ENCODE results near the gene RNF43. TPM values are rescaled to one million over a fixed set of nuclear protein-coding genes. Genes with fewer than 3 reads are reported as not detected.
A peak's percentile ranks its signal among the peaks of the same experiment; 100 is the strongest.

Gene RNF43
- total and polyA plus RNA-seq, 2 of the 13 experiments (the other 11 are each of a cell fraction or from before 2014, with no cell fraction given) = 31.0 to 53.4 TPM

DNA sequence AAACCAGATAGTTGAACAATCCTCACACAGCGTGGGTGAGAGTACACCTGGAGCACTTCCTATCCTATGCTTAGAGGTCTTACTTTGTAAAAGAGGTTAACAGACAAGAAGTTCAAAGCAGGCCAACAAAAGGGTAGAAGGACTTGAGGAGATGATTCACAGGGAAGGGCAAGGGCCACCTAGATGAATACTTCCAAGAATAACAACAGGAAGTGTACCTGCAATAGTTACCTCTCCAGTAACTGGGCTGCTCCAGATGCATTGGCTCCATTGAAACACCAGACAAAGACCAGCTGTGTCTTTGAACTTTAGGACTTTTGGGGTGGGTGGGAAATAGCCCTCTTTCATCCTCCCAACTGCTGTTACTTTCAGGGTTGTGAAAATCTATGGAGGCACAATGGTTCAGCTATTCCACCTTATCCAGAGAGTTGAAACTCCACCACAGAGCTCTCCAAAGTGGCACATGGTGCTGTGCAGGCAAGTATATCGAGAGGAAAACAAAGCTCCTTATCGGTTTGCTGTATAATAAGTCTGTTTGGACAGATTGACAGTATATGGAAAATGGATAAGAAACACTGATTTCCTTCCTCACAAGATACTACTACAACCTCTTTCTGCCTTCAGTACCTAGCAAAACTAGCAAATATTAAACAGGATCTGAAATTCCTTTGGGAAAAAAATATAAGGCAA, 22.7 kb downstream of the RNF43 start (continued):
- TF ChIP-seq, protein P1, sequence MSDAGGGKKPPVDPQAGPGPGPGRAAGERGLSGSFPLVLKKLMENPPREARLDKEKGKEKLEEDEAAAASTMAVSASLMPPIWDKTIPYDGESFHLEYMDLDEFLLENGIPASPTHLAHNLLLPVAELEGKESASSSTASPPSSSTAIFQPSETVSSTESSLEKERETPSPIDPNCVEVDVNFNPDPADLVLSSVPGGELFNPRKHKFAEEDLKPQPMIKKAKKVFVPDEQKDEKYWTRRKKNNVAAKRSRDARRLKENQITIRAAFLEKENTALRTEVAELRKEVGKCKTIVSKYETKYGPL (CRISPR knock-in tag; IDR thresholded peaks at IDR 0.05) = no peak
- TF ChIP-seq ZNF224 (CRISPR knock-in tag; IDR thresholded peaks at IDR 0.05) (no peak), ZNF30 (CRISPR knock-in tag; IDR thresholded peaks at IDR 0.05) (no peak), SMAD3 (CRISPR knock-in tag; IDR thresholded peaks at IDR 0.05) (0 out of 2 replicates have a peak, but pooled peaks have one; percentile 31), POLR2AphosphoS5 (IDR thresholded peaks at IDR 0.05; ENCODE audit: low read depth, low read length) (no peak), FOXJ3 (CRISPR knock-in tag; IDR thresholded peaks at IDR 0.05; ENCODE audit: borderline replicate concordance) (peak; percentile 72; the same call in 1 of the 2 replicates), ZNF333 (CRISPR knock-in tag; IDR thresholded peaks at IDR 0.05; ENCODE audit: borderline replicate concordance) (no peak), PPARG (CRISPR knock-in tag; conservative IDR thresholded peaks at IDR 0.05) (peak; percentile 43; the same call in 1 of the 2 replicates), ZNF772 (CRISPR knock-in tag; IDR thresholded peaks at IDR 0.05) (no peak), LCORL (IDR thresholded peaks at IDR 0.05) (peak; percentile 70), LCORL (CRISPR knock-in tag; IDR thresholded peaks at IDR 0.05) (peak; percentile 75; the same call in 1 of the 2 replicates), ZNF780A (CRISPR knock-in tag; IDR thresholded peaks at IDR 0.05) (no peak), FLYWCH1 (CRISPR knock-in tag; IDR thresholded peaks at IDR 0.05) (no peak), ZNF839 (CRISPR knock-in tag; IDR thresholded peaks at IDR 0.05; ENCODE audit: borderline replicate concordance) (no peak), ELF4 (CRISPR knock-in tag; IDR thresholded peaks at IDR 0.05; ENCODE audit: borderline replicate concordance) (no peak), ZNF615 (CRISPR knock-in tag; IDR thresholded peaks at IDR 0.05; ENCODE audit: borderline replicate concordance) (no peak; the same call in 1 of the 2 replicates), TARDBP (CRISPR knock-in tag; IDR thresholded peaks at IDR 0.05) (peak; percentile 56; the same call in 1 of the 2 replicates), IKZF1 (IDR thresholded peaks at IDR 0.05) (no peak)
- TF ChIP-seq, protein P2, sequence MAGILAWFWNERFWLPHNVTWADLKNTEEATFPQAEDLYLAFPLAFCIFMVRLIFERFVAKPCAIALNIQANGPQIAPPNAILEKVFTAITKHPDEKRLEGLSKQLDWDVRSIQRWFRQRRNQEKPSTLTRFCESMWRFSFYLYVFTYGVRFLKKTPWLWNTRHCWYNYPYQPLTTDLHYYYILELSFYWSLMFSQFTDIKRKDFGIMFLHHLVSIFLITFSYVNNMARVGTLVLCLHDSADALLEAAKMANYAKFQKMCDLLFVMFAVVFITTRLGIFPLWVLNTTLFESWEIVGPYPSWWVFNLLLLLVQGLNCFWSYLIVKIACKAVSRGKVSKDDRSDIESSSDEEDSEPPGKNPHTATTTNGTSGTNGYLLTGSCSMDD (CRISPR knock-in tag; IDR thresholded peaks at IDR 0.05) = no peak
- TF ChIP-seq, protein P3, sequence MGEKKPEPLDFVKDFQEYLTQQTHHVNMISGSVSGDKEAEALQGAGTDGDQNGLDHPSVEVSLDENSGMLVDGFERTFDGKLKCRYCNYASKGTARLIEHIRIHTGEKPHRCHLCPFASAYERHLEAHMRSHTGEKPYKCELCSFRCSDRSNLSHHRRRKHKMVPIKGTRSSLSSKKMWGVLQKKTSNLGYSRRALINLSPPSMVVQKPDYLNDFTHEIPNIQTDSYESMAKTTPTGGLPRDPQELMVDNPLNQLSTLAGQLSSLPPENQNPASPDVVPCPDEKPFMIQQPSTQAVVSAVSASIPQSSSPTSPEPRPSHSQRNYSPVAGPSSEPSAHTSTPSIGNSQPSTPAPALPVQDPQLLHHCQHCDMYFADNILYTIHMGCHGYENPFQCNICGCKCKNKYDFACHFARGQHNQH (CRISPR knock-in tag; IDR thresholded peaks at IDR 0.05) = peak; percentile 58
- TF ChIP-seq, protein P4, sequence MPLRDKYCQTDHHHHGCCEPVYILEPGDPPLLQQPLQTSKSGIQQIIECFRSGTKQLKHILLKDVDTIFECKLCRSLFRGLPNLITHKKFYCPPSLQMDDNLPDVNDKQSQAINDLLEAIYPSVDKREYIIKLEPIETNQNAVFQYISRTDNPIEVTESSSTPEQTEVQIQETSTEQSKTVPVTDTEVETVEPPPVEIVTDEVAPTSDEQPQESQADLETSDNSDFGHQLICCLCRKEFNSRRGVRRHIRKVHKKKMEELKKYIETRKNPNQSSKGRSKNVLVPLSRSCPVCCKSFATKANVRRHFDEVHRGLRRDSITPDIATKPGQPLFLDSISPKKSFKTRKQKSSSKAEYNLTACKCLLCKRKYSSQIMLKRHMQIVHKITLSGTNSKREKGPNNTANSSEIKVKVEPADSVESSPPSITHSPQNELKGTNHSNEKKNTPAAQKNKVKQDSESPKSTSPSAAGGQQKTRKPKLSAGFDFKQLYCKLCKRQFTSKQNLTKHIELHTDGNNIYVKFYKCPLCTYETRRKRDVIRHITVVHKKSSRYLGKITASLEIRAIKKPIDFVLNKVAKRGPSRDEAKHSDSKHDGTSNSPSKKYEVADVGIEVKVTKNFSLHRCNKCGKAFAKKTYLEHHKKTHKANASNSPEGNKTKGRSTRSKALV (CRISPR knock-in tag; IDR thresholded peaks at IDR 0.05) = 0 out of 2 replicates have a peak, but pooled peaks have one; percentile 45
- TF ChIP-seq, protein P5, sequence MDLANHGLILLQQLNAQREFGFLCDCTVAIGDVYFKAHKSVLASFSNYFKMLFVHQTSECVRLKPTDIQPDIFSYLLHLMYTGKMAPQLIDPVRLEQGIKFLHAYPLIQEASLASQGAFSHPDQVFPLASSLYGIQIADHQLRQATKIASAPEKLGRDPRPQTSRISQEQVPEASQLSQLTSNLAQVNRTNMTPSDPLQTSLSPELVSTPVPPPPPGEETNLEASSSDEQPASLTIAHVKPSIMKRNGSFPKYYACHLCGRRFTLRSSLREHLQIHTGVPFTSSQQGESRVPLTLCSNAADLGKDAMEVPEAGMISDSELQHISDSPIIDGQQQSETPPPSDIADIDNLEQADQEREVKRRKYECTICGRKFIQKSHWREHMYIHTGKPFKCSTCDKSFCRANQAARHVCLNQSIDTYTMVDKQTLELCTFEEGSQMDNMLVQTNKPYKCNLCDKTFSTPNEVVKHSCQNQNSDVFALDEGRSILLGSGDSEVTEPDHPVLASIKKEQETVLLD (CRISPR knock-in tag; IDR thresholded peaks at IDR 0.05; ENCODE audit: low read depth) = no peak
- TF ChIP-seq, protein P6, sequence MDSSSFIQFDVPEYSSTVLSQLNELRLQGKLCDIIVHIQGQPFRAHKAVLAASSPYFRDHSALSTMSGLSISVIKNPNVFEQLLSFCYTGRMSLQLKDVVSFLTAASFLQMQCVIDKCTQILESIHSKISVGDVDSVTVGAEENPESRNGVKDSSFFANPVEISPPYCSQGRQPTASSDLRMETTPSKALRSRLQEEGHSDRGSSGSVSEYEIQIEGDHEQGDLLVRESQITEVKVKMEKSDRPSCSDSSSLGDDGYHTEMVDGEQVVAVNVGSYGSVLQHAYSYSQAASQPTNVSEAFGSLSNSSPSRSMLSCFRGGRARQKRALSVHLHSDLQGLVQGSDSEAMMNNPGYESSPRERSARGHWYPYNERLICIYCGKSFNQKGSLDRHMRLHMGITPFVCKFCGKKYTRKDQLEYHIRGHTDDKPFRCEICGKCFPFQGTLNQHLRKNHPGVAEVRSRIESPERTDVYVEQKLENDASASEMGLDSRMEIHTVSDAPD (CRISPR knock-in tag; IDR thresholded peaks at IDR 0.05) = no peak
